A549 (cell line): ENCODE data around the gene PHGDH.

Source experiments
- ELK1 ChIP-seq: fragments of 150-350 bp; IDR thresholded peaks from 2 replicates; pipeline ENCODE4 v1.6.1; 2014; ENCODE audit warnings: low read depth, mild to moderate bottlenecking, low read length
- POLR2A ChIP-seq: IDR thresholded peaks from 2 replicates; pipeline ENCODE4 v1.6.1; 2012; ENCODE audit warnings: mild to moderate bottlenecking, low read length

DNA sequence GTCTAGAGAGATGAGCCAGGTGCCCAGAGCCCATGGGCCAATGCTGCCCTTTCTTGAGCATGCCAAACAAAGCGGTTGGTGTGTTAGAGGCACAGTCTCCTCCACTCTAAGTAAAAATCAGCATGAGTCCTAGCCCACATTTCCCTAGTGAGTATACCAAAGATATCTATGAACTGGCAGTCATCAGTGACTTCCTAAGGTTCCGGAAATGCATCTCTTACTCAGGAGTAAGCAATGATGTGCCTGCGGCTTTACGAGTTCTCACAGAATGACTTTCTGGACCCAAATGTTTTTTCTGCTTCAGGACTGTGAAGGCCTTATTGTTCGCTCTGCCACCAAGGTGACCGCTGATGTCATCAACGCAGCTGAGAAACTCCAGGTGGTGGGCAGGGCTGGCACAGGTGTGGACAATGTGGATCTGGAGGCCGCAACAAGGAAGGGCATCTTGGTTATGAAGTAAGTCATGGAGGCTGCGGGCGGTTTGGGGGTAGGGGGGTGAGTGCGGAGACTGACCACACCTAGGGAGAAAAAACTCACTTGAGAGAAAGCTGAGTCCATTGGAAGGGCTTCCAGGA, 9.2 kb downstream of the PHGDH start:
- no peak for TF ChIP-seq POLR2A
- TF ChIP-seq ELK1 = no peak
